Pancreas (tissue), 10 donors: ENCODE results near the gene MAGI1. TPM values are rescaled to one million over a fixed set of nuclear protein-coding genes. Genes with fewer than 3 reads are reported as not detected.

ENCODE experiments used
- ATAC-seq, 4 donors: fragments of 200-7000 bp; cut with Tn5 transposase; one replicate each; pipeline versions ENCODE4 v1.8.0 to v1.9.1; 2020; ENCODE audit warnings: mild to moderate bottlenecking in 4 of 4, moderate library complexity in 4 of 4
- DNase-seq, 6 donors: peaks; one replicate each; pipeline ENCODE4 v3.0.0-alpha.2; 2020
- FAIRE-seq: peaks from 2 replicates; lab custom pipeline; 2012; peaks lifted over from hg19 to GRCh38; lab: Jason Lieb, UNC
- H3K27ac ChIP-seq, 4 donors: fragments of 200-600 bp; sonication (generic); 1 replicate in 3 of 4; 2 replicates in 1 of 4; pipeline versions ENCODE4 v1.5.0 to v1.8.0; 2020
- H3K27me3 ChIP-seq, 4 donors: fragments of 200-600 bp; one replicate each; pipeline ENCODE4 v1.8.0; 2021
- H3K36me3 ChIP-seq, 3 donors: fragments of 200-600 bp; sonication (generic) in 1 of 3; one replicate each; pipeline versions ENCODE4 v1.5.0 to v1.8.0; 2020 to 2021
- H3K4me1 ChIP-seq, 3 donors: fragments of 200-600 bp; one replicate each; pipeline ENCODE4 v1.8.0; 2021
- H3K4me3 ChIP-seq, 4 donors: fragments of 200-600 bp; sonication (generic) in 2 of 4; one replicate each; pipeline versions ENCODE4 v1.5.0 to v1.8.0; 2020 to 2021
- H3K9me3 ChIP-seq, 4 donors: fragments of 200-600 bp; one replicate each; pipeline ENCODE4 v1.8.0; 2021
- WGBS, 2 donors: extraction: QIAGEN DNeasy Blood & Tissue Kit; methylation state at CpG; one replicate each; pipeline ENCODE4 v1.1.7; 2013; 5-methylcytosine and 5-hydroxymethylcytosine counted together
- intact Hi-C, 3 donors: fragments of 100-400 bp; cut with DNase I; formaldehyde crosslinking; loops; one replicate each; pipeline versions ENCODE4 v1.11.1 to v1.14.2; 2022
- polyA plus RNA-seq, 2 donors: library from polyadenylated mRNA; stranded (reverse); fragments of 200-250 nt; gene quantifications; one replicate each; pipeline ENCODE4 v1.2.3, GENCODE V29; 2013
- total RNA-seq, 6 donors: library from RNA; stranded (reverse); fragmentation: NEBNext Ultra II Directional in 4 of 6; extraction: Animal tissue kit (Norgen Biotek cat#: 25700) in 4 of 6; gene quantifications; one replicate each; pipeline versions ENCODE4 v1.2.1 to v1.2.4, GENCODE V29; 2021 to 2023
- TF ChIP-seq, protein P1 (sequence below), 4 donors: fragments of 200-600 bp; sonication (generic) in 3 of 4; IDR thresholded peaks; one replicate each; pipeline versions ENCODE4 v1.5.0 to v1.8.0; 2021; ENCODE audit warnings: antibody characterized with exemption in 4 of 4
- donor health status: healthy with polysubstance abuse.
- donor health status: DM: no; HTN: no; CAD: no; lungs with moderate emphysema.
- donor health status: DM: no; HTN: no; CAD: no.
- donor health status: control.
- donor health status: control.
- donor health status: Bipolar disorder and iron deficiency.
- donor health status: DM: yes; HTN: yes; CAD: no.
- donor health status: DM: no; HTN: no; CAD: no.
- donor health status: DM: no; HTN: no; CAD: no.
- donor health status: DM: yes; HTN: yes; CAD: no.

Gene MAGI1
- total and polyA plus RNA-seq, 8 donors = 19.7 to 45.1 (median 28.0) TPM

DNA sequence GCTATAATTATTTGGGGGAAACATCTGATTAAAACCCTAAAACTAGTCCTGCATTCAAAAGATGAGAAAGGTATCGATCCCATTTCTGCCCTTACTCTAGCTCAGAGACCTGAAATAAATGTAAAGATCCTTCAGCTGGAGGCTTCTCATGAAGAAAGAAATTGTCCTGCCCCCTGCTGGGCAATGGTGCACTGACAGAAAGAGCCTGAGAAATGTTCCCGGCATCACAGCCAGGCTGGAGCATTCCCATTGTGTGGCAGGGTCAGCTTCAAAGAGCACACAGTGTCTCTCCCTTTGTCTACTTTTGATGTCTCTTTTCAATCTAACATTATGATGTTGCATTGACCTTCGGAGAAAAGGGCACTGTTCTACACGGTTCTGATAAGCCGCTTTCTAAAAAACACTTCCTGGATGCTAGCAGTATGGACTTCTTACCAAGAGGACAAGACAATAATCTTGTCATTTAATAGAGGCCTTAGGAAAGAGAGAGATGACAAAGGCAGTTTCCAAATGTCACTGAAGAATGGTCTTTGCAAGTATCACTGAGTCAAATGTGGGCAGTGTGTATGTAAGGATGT is 287.5 kb downstream of the MAGI1 start:
- ATAC-seq (peak; percentile 50 to 86 (median 76)), FAIRE-seq (no peak), DNase-seq (peak in 5 of 6 donors; percentile 8 to 69 (median 26))
- 39 to 50% methylated on average over 5 of the region's 5 CpGs for WGBS, 2 donors
- intact Hi-C loops = no loop called here
- H3K36me3 ChIP-seq = no peaks in the 10 kb centered on the region
- TF ChIP-seq, protein P1, sequence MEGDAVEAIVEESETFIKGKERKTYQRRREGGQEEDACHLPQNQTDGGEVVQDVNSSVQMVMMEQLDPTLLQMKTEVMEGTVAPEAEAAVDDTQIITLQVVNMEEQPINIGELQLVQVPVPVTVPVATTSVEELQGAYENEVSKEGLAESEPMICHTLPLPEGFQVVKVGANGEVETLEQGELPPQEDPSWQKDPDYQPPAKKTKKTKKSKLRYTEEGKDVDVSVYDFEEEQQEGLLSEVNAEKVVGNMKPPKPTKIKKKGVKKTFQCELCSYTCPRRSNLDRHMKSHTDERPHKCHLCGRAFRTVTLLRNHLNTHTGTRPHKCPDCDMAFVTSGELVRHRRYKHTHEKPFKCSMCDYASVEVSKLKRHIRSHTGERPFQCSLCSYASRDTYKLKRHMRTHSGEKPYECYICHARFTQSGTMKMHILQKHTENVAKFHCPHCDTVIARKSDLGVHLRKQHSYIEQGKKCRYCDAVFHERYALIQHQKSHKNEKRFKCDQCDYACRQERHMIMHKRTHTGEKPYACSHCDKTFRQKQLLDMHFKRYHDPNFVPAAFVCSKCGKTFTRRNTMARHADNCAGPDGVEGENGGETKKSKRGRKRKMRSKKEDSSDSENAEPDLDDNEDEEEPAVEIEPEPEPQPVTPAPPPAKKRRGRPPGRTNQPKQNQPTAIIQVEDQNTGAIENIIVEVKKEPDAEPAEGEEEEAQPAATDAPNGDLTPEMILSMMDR (IDR thresholded peaks at IDR 0.05) = peak; percentile 37 to 69 (median 54)
- no peaks in the 10 kb centered on the region for H3K27me3 ChIP-seq
- H3K27ac ChIP-seq = no peak overlapping the region
- no peaks in the 10 kb centered on the region for H3K9me3 ChIP-seq
- H3K4me1 ChIP-seq = no peaks in the 10 kb centered on the region
- H3K4me3 ChIP-seq = no peak overlapping the region

DNA sequence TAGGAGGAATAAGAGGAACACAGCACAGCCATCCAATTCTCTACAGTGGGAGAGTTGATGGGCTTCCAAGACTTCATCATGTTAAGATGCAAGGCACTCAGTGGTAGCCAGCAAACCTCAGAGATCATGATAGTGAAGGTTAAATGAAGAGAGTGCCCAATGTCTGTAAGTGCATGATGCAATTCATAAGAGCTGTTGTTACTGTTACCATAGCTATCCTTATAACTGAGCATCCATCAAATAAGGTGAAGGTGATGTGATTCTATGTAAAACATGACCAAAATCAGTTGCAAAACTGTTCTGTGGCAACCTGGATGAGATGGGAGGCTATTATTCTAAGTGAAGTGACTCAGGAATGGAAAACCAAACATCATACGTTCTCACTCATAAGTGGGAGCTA is 289.7 kb downstream of the MAGI1 start:
- no peak overlapping the region for H3K4me3 ChIP-seq

DNA sequence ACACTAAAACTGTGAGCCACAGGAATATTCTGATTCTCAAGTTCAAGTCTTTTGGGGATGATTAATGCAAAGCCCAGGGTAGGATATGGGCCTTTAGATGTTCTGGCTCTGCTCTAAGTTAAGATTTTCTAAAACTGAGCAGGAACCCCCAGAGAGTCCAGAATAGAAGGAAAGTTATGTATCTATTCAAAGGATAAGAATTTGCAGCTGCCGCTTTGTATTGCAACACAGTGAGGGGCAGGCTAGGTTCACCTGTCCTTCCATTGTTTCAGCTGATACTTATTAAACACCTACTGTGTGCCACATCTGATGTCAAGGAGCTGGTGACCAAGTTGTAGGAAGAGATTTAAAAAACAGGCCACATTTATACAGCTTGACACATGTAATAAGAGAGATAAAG is 290.4 kb downstream of the MAGI1 start:
- Histone ChIP-seq H3K27ac (no peak overlapping the region), H3K4me3 (no peak overlapping the region), H3K9me3 (no peaks in the 10 kb centered on the region), H3K36me3 (no peaks in the 10 kb centered on the region), H3K4me1 (no peaks in the 10 kb centered on the region), H3K27me3 (no peaks in the 10 kb centered on the region)
- TF ChIP-seq, protein P1 (IDR thresholded peaks at IDR 0.05) = no peak
- WGBS, 2 donors = 97 to 100% methylated on average over 1 of the region's 1 CpG
- FAIRE-seq = no peak
- no peak for ATAC-seq
- no peak for DNase-seq
- intact Hi-C loops = no loop called here

More for the DNA sequence above, 289.7 kb downstream of the MAGI1 start:
- Histone ChIP-seq H3K4me1 (no peaks in the 10 kb centered on the region), H3K27ac (no peak overlapping the region), H3K36me3 (no peaks in the 10 kb centered on the region), H3K9me3 (no peaks in the 10 kb centered on the region), H3K27me3 (no peaks in the 10 kb centered on the region)
- ATAC-seq (no peak), FAIRE-seq (no peak), DNase-seq (no peak)
- TF ChIP-seq, protein P1 (IDR thresholded peaks at IDR 0.05) = no peak
- intact Hi-C loops = no loop called here
- WGBS, 2 donors = 85 to 95% methylated on average over 1 of the region's 1 CpG

DNA sequence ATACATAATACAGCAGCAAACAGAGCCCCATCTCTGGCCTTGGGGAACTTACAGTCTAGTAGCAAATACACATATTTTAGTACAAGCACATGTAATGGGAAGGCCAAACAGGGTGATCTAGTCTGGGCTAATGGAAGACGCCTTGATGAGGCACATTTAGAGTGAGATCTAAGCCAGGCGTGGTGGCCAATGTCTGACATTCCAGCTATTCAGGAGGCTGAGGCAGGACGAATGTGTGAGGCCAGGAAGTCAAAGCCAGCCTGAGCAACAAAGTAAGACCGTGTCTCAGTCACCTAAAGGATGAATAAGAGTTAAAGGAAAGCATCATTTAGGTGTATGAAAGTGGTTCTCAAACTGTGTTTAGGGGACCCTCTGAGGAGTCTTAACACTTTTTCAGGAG is 291.9 kb downstream of the MAGI1 start:
- no peak for DNase-seq
- no peaks in the 10 kb centered on the region for H3K27me3 ChIP-seq
- FAIRE-seq = no peak
- TF ChIP-seq, protein P1 (IDR thresholded peaks at IDR 0.05) = no peak
- no peak overlapping the region for H3K4me3 ChIP-seq
- 86 to 92% methylated on average over 4 of the region's 4 CpGs for WGBS, 2 donors
- intact Hi-C loops = no loop called here
- H3K27ac ChIP-seq = no peak overlapping the region
- no peaks in the 10 kb centered on the region for H3K4me1 ChIP-seq
- H3K36me3 ChIP-seq = no peaks in the 10 kb centered on the region
- ATAC-seq = no peak
- H3K9me3 ChIP-seq = no peaks in the 10 kb centered on the region

DNA sequence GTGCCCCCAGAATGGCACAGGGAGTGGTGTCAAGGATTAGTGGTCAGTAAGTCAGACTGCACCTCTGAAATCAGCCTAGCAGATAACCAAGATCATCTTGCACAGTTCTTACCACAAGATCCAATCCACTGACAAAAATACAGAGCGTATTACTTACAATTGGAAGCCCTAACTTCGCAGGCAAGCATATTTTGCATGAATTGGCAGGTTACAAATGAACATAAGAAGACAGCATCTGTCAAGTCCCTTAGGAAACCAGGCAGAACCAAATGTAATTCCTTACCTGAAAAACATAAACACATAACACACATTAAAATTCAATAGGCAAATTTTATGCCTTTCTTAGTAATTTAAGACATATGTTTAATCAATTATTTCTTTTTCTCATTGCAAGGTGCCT is 293.4 kb downstream of the MAGI1 start:
- no peak for FAIRE-seq
- no peaks in the 10 kb centered on the region for H3K27me3 ChIP-seq
- no peak for ATAC-seq
- WGBS, 2 donors = 92 to 96% methylated on average over 2 of the region's 2 CpGs
- TF ChIP-seq, protein P1 (IDR thresholded peaks at IDR 0.05) = no peak
- intact Hi-C loops = no loop called here
- H3K9me3 ChIP-seq = no peaks in the 10 kb centered on the region
- no peak overlapping the region for H3K4me3 ChIP-seq
- H3K27ac ChIP-seq = no peak overlapping the region
- no peaks in the 10 kb centered on the region for H3K36me3 ChIP-seq
- H3K4me1 ChIP-seq = no peaks in the 10 kb centered on the region
- DNase-seq = no peak
